GM18517 (cell line): ENCODE data around the gene RANBP9.

Experiments used
- ATAC-seq: cut with Tn5 transposase; IDR thresholded peaks from one replicate; pipeline ENCODE4 v1.9.1; 2021; ENCODE audit warnings: mild to moderate bottlenecking, moderate library complexity; ENCODE audit not compliant: unreplicated experiment

Gene RANBP9

DNA sequence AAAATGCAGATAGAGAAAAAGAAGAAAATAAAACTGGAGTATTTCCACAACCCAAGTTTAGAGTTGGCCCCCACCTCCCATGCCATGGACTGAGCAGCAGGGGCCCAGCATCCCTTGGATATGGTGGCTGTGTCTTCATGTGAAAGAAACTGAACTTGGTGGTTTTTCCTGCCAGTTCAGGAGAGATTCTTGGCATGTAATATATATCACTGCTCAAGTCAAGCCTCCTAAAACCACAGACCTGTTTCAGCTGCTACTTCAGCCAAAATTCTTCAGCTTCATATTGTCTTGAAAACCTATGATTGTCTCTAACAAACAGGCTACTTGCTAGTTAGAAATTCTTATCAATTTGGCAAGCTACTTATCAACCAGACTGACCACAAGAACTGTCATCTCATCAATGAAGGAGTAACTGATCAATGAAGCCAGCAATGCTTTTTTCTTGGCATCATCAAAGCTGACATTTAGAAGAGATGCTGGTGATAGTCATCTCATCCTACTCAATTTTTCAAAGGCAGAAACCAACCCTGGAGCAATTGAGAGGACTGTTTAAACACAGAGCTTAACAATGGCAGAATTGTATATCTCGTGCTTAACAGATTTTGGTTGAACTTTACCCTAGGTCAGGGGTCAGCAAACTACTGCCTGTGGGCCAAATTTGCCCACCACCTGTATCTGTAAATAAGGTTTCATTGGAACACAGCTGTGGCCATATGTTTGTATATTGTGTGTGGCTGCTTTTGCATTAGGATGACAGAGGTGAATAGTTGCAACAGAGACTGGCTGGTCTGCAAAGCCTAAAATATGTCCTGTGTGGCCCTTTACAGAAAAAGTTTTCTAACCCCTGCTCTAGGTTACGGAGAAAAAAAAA lies 106.9 kb downstream of the RANBP9 start:
- no peak for ATAC-seq

DNA sequence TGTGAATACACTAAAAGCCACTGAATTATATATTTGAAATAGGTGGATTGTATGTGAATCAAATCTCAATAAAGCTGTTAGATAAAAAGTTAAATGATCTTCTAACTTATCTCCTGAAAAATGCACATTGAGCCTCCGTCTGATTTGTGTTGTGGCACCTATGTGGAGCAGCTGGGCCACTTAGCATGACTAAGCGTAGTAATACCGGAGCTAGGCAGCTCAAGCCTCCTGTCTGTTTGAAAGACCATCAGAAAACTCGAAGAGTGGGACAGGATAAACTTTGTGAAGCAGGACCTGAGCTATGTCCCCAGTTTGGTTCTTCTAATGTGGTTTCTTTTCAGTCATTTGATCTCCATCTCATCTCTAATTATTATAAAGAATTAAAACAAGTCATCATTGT lies 107.5 kb downstream of the RANBP9 start:
- no peak for ATAC-seq

DNA sequence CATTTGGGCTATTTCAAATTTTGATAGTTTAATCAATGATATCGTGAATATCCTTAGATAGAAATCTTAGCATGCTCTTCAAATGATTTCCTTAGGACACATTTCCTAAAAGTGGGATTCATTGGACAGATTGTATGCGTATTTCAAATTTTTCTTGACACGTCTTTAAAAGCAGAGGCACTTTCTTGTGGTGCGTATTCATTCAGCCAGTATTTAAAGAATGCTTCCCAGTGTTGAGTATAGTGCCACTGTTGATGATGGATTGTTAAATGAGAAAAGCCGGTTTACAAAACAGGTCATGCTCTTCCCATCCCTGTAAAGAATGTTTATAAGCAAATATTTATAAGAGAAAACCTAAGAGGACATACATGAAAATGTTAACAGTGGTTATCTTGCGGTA lies 111.6 kb downstream of the RANBP9 start:
- no peak for ATAC-seq

DNA sequence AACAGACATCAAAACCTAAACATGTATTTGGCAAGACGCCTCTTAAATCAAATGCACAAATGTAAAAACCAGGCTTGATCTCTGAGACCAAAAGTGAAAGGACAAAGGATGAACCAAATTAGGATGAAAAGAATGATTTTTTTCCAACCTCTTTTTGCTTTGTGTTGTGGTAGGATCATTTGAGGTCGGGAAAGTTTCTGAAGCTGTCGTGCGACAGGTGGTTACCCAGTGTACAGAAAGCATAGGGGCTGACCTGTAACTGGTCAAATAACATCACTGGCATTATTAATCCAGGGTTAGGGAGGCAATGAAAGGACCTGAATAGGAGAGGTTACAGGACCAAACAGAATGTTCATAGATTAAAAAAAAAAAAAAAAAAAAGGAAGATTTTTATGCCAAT lies 114.6 kb downstream of the RANBP9 start:
- ATAC-seq = no peak

DNA sequence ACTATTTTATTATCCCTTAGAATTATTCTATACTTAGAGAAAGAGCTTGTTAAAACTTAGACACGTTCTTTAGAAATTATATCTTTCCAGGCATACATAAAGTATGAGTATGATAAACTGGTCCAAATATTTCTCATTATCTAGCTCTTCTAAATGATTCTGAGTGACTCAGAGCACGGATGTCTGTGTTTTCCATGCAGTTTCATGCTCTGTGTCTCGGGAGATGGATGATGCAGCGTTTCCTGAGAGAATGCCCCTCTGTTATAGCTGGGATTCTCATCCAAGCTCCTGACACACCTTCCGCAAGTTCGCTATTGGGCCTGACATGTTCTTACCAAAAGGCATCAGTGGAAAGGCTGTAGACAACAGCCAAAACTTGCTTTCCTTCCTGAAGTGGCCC lies 117.9 kb downstream of the RANBP9 start:
- ATAC-seq = no peak

DNA sequence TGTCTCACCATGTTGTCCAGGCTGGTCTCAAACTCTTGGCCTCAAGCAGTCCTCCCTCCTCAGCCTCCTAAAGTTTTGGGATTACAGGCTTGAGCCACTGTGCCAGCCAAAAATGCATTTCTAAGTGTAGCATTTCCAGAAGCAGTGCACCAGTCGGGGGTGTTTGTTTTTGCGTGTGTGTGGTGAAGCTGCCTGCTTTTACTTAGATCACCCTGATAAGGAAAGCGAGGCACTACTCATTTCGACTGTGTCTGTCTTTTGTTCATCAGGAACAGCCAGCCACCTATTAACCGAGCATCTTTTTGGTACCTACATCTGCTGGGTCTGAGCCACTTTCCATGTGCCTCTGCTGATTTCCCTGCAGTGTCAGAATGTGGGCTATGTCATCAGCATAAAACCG lies 118.5 kb downstream of the RANBP9 start:
- ATAC-seq = no peak

DNA sequence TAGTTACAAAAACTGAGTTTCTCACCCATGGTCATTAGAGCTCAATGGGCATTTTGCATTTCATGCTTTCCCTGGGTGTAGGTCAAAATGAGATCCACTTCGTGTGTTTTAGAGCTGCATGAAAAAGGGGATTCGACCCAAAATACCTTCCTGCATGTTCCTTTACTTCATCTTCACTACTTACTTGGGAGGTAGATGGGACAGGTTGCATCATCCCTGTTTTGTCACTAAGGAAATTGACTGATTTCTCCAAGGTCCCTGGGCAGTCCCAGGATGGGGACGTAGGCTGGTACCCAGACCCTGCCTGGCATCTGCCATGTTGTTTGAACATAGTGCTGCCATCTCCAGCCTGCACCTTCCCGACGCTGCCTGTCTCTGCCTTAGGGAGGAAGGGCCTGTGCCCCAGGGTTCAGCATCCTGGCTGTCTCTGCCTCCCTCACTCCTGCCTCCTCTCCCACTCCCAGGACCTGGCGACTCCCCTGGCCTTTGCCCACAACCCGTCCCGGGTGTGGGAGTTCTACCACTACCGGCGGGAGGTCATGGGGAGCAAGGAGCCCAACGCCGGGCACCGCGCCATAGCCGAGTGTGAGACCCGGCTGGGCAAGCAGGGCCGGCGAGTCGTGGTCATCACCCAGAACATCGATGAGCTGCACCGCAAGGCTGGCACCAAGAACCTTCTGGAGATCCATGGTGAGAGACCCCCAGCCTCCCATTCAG lies 120.3 kb downstream of the RANBP9 start:
- ATAC-seq = no peak

DNA sequence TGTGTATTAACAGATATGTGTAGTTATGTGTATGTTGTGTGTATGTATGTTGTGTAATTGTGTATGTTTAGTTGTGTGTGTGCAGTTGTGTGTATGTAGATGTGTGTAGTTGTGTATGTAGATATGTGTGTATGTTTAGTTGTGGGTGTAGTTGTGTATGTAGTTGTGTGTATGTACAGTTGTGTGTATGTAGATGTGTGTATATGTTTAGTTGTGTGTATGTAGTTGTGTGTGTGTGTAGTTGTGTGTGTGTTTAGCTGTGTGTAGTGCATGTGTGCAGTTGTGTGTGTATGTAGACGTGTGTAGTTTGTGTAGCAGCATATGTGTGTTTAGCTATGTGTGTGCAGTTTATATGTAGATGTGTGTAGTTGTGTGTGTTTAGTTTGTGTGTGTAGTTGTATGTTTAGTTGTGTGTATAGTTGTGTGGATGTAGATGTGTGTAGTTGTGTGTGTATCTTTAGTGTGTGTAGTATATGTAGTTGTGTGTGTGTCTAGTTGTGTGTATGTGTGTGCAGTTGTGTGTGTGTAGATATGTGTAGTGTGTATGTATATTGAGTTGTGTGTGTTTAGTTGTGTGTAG lies 121.0 kb downstream of the RANBP9 start:
- ATAC-seq = no peak

DNA sequence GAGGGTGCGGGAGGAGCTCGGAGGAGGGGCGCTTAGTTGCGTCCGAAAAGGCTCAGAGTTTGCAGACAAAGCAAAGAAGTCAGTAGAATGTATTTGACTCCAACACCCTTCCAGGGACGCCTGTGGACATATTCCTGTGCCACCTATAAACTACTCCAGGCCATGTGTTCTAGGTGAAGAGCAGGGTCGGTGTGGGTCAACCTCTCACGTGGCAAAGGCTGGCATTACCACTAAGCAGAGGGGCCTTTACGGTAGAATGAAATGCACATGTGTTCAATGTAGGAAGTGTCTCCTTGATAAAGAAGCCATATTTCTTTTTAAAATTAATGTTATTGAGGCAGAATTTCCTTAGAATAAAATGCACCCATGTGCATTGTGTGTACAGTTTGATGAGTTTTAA lies 121.8 kb downstream of the RANBP9 start:
- ATAC-seq = no peak

DNA sequence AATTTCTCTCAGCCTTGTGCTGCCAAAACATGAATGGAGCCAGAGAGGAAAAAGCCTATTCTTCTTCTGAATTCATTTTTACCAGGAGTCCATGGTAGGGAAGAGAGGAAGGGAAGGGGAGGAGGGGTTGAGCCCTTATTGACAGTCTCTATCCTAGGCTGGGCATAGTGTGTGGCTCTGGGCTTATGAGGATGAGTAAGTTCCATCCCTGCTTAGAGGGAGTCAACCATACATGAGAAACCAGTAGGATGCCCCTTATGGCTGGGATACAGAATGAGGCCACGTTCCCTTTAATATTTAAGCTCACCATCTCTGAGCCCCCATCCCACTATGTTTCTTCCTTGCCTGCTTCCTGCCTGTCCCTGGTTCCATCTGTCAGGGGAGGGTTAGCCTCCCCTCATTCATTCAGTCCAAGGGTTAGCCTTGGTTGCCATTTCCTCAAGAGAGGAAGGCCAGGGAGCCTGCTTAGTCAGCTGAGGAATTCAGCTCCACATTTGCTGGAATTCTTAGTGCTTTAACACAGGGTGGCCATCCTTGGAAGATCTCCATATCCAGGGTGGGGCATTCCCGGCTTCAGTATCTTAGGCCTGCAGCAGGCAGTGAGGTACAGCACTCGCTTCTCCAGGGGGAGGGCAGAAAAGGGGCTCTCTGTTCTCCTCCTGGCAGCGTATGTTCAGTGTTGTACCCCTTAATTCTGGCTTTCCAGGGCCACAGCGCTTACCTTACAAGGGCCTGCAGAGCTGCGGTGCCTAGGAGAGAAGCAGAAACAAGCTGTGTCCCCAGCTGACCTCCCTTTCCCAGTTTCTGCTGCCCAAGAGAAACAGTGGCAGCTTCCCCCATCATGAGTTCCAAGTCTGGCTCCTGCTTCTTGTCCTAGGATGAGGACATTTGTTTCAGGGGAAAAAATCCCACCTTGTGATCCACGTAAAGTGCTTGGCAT lies 124.8 kb downstream of the RANBP9 start:
- ATAC-seq = no peak

DNA sequence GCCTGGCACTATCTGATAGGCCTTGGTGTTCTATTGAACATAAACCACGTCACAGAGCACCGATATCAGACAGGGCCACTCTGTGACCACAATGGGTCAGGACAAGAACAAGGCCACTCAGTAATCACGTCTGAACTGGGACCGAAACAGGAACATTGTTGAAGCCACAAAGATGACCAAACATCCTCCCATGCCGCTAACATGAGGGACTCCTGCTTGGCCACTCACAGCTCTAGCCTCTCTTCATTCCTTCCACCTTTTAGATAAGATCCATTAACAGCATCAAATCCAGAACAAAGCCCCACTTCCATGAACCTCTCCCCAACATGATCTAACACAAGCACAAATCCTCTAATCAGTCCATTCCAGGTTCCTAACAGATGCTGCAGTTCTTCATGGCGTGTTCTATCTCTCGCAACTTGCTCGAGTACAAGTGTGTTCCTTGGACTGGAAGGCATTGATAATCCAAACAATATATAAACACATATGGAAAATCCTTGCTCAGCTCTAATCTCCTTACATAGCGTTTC lies 129.9 kb downstream of the RANBP9 start:
- ATAC-seq = no peak

DNA sequence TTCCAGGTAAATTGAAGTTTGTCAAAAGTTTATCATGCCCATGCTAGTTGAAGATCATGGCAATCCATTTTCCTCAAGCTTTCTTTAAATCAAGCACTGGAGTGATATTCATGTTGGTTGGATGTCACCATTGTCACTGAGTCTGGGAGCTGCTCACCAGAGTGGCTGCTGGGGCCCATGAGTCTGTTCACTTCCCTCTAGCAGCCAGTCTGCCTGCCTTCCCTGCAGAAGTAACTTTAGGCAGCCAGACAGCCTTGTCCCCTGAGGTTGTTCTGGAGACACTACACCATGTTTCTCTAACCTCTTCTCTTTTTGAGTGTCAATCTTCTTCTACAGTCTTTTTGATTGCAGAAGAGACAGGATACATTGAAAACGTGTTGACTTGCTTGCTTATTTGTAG lies 131.7 kb downstream of the RANBP9 start:
- ATAC-seq = no peak

DNA sequence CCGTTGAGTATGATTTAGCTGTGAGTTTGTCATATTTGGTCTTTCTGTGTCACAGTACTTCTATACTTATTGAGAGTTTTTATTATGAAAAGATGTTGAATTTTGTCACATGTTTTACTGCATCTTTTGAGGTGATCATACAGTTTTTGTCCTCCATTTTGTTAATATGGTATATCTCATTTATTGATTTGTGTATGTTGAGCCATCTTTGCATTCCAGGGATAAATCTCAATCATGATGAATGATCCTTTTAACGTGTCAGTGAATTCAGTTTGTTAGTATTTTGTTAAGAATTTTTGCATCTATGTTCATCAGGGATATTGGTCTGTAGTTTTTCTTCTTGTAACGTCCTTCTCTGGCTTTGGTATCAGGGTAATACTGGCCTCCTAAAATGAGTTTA lies 133.7 kb downstream of the RANBP9 start:
- ATAC-seq = no peak

DNA sequence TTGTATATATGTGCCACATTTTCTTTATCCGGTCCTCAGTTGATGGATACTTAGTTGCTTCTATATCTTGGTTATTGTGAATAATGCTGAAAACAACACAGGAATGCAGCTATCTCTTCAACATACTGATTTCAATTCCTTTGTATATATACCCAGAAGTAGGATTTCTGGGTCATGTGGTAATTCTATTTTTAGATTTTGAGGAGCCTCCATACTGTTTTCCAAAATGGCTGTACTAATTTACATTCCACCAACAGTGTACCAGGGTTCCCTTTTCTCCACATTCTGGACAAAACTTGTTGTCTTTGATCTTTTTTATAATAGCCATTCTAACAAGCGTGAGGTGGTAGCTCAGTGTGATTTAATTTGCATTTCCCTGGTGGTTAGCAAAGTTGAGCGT lies 135.6 kb downstream of the RANBP9 start:
- no peak for ATAC-seq

DNA sequence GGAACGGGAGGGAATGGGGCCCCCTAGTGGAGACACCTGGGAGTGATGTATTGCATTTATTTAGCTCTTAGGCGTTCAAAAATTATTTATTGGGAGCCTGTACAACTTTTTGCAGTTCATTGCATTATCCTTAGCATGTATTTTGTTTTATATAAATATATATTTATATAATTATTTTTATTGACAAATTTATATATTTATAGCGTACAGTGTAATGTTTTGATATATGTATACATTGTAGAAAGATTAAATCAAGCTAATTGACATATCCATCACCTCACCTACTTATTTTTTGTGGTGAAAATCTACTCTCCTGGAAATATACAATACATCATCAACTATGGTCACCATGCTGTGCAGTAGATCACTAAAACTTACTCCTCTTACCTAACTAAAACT lies 136.3 kb downstream of the RANBP9 start:
- ATAC-seq = no peak

DNA sequence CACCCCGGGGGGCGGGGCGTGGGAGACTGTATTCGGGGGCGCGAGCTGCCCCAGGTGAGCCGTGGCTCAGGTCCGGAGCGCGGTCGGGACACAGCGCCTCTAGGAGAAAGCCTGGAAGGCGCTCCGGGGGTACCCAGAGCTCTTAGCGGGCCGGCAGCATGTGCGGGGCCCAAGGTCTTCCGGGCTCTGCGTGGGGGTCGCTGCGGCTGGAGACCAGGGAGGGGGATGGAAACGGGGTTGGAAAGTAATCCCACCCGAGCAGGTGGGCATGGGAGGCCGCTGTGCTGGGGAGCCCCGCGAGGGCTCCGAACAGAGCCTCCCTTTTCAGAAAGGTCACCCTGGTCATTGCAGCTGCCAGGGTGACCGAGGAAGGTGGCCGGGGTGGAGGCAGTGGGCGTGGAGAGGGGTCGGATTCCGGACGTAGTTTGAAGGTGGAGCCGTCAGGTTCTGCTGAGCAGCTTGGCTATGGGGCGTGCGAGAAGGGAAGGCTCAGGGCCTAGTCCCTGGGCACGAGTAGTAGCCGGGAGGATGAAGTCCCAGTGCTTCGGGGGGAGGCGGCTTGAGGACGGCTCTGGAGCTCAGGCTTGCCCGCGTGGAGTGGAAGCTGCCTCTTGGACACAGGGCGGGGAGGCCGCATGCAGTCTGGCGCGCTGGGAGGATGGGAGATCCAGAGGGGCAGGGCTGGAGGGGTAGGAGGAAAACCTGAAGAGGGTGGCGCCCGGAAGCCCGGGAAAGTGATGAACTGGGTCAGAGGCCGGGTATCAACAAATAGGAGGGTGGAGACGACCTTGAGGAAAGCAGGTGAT lies 136.9 kb downstream of the RANBP9 start, which contains the start of gene SIRT5:
Gene SIRT5, plus strand, starts transcription at position 31 of the 806 bp plus-strand sequence. CDS start 9,510 bp downstream, outside the sequence.
- ATAC-seq = peak; percentile 64

DNA sequence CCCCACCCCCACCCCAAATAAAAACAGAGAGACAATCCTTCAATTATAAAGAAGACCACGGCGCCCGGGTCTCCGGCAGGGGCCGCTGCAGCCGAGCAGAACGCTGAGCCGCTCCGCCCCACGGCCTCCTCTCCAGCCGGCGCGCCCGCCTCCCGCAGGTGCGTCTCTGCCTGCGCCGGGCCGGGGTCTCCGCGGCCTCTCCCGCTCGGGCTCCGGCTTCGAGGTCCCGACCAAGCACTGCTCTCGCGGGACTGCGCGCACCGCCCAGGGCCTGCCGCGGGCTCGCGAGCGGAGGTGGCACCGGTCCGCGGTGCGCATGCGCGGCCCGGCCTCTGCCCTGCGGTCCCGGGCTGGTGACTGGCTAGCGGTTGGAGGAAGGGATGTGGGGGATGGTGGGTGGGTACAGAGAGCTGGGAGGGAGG lies 137.5 kb downstream of the RANBP9 start:
- peak; percentile 70 for ATAC-seq

DNA sequence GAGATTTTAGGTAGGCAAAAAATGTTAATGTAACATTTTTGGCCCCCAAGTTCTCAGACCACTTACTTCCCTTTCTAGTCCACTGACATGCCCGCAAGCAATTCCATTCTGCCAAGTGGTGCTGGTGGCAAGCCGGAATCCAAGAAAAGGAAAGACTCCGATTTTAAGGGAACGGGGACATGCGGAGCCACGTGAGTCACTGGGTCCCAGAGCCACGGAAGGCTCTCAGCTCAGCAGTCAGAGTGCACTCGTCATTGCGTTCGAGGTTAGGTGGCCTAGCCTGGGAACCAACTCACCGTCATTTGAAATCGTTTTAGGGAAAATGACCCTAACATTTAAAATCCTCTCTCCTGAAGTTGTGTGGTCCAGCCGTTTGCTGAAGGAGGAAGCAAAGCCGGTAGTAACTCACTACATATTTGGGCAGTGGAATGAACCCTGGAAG lies 137.9 kb downstream of the RANBP9 start:
- no peak for ATAC-seq

DNA sequence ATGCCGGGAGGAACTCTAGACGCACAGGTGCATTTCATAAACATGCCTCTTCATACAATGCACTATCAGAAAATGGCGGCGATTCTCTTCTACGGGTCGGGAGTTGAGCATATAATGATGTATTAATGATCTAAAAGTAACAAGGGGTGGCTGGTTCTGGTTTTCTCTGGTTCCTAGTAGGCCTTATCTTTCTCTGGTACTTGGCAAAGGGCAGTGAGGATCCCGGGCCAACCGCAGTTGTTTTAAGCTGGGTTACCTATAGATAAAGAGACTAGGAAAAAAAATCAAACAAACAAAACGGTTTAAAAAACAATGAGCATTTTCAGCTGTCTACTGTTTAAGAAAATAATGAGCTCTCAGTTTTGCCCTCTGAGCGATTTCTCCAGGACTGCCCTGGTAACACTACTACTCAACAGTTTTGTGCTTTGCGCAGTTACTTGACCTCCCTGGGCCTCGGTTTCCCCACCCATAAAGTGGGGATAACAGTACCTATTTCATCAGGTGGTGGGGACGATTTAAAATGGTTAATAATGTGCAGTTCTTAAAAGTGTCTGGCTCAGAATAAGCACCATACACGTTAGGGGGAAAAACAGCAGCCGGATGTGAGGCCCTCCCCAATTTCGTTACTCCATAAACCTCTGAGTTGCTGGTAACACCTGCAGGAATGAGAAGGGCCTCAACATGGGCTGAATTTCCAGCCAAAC lies 138.5 kb downstream of the RANBP9 start:
- ATAC-seq = no peak
